IPS-15b (cell line): Measurements from ENCODE around the gene TCERG1L.

Source experiments
- H3K27me3 ChIP-seq: one replicate; pipeline ENCODE4 v1.6.1; 2013; ENCODE audit warnings: low read length; ENCODE audit not compliant: control insufficient read depth, insufficient read depth
- H3K36me3 ChIP-seq: one replicate; pipeline ENCODE4 v1.6.1; 2013; ENCODE audit warnings: low read length; ENCODE audit not compliant: control insufficient read depth, insufficient read depth
- H3K4me1 ChIP-seq: one replicate; pipeline ENCODE4 v1.6.1; 2013; ENCODE audit warnings: mild to moderate bottlenecking, low read length; ENCODE audit not compliant: control insufficient read depth, insufficient read depth
- H3K4me3 ChIP-seq: one replicate; pipeline ENCODE4 v1.5.1; 2013; ENCODE audit warnings: low read depth, low read length
- H3K9ac ChIP-seq: one replicate; pipeline ENCODE4 v1.6.1; 2013; ENCODE audit warnings: low read depth, mild to moderate bottlenecking, low read length
- H3K9me3 ChIP-seq: one replicate; pipeline ENCODE4 v1.6.1; 2013; ENCODE audit warnings: mild to moderate bottlenecking, low read length; ENCODE audit not compliant: control insufficient read depth, insufficient read depth

Gene TCERG1L

GRCh38 chr10:131059881-131060280 lies 251.6 kb downstream of the TCERG1L start:
- Histone ChIP-seq H3K9me3 (peaks cover 3% of the 10 kb centered on the region), H3K27me3 (no peaks in the 10 kb centered on the region), H3K9ac (no peak overlapping the region), H3K4me3 (no peak overlapping the region), H3K4me1 (peaks cover 3% of the 10 kb centered on the region), H3K36me3 (no peaks in the 10 kb centered on the region)

GRCh38 chr10:131058799-131059198 lies 252.7 kb downstream of the TCERG1L start:
- Histone ChIP-seq H3K9ac (no peak overlapping the region), H3K36me3 (no peaks in the 10 kb centered on the region), H3K27me3 (no peaks in the 10 kb centered on the region), H3K4me1 (peaks cover 3% of the 10 kb centered on the region), H3K9me3 (peaks cover 3% of the 10 kb centered on the region), H3K4me3 (no peak overlapping the region)

GRCh38 chr10:131056781-131057180 lies 254.7 kb downstream of the TCERG1L start:
- Histone ChIP-seq H3K9ac (no peak overlapping the region), H3K9me3 (peaks cover 3% of the 10 kb centered on the region), H3K4me1 (peaks cover 3% of the 10 kb centered on the region)

GRCh38 chr10:131056091-131056579 lies 255.4 kb downstream of the TCERG1L start:
- peaks cover 3% of the 10 kb centered on the region for H3K9me3 ChIP-seq
- H3K36me3 ChIP-seq, result no peaks in the 10 kb centered on the region
- H3K4me3 ChIP-seq, result no peak overlapping the region
- peaks cover 2% of the 10 kb centered on the region for H3K4me1 ChIP-seq
- no peaks in the 10 kb centered on the region for H3K27me3 ChIP-seq
- H3K9ac ChIP-seq, result no peak overlapping the region

More at GRCh38 chr10:131056781-131057180, 254.7 kb downstream of the TCERG1L start:
- no peak overlapping the region for H3K4me3 ChIP-seq
- no peaks in the 10 kb centered on the region for H3K27me3 ChIP-seq
- H3K36me3 ChIP-seq, result no peaks in the 10 kb centered on the region

GRCh38 chr10:131055437-131055836 lies 256.1 kb downstream of the TCERG1L start:
- Histone ChIP-seq H3K36me3 (no peaks in the 10 kb centered on the region), H3K27me3 (no peaks in the 10 kb centered on the region), H3K9ac (no peak overlapping the region), H3K9me3 (peaks cover 3% of the 10 kb centered on the region), H3K4me3 (no peak overlapping the region), H3K4me1 (no peaks in the 10 kb centered on the region)

- H3K4me3 ChIP-seq, result no peak overlapping the region
- H3K9ac ChIP-seq, result no peak overlapping the region
- peaks cover 10% of the 10 kb centered on the region for H3K4me1 ChIP-seq
- H3K36me3 ChIP-seq, result no peaks in the 10 kb centered on the region
- H3K27me3 ChIP-seq, result no peaks in the 10 kb centered on the region
- H3K9me3 ChIP-seq, result no peaks in the 10 kb centered on the region
These were observed 258.3 kb downstream of the TCERG1L start for GRCh38 chr10:131053192-131053591.

GRCh38 chr10:131050162-131050766 lies 261.3 kb downstream of the TCERG1L start:
- Histone ChIP-seq H3K9ac (no peak overlapping the region), H3K4me1 (peaks cover 14% of the 10 kb centered on the region), H3K9me3 (no peaks in the 10 kb centered on the region), H3K27me3 (no peaks in the 10 kb centered on the region), H3K36me3 (no peaks in the 10 kb centered on the region), H3K4me3 (no peak overlapping the region)

GRCh38 chr10:131049016-131049415 lies 262.5 kb downstream of the TCERG1L start:
- H3K9me3 ChIP-seq, result no peaks in the 10 kb centered on the region
- H3K36me3 ChIP-seq, result no peaks in the 10 kb centered on the region
- H3K4me1 ChIP-seq, result peaks cover 14% of the 10 kb centered on the region
- no peak overlapping the region for H3K4me3 ChIP-seq
- H3K9ac ChIP-seq, result no peak overlapping the region
- H3K27me3 ChIP-seq, result no peaks in the 10 kb centered on the region

GRCh38 chr10:131048606-131049005 lies 262.9 kb downstream of the TCERG1L start:
- no peak overlapping the region for H3K9ac ChIP-seq
- H3K9me3 ChIP-seq, result no peaks in the 10 kb centered on the region
- no peaks in the 10 kb centered on the region for H3K27me3 ChIP-seq
- H3K4me1 ChIP-seq, result peaks cover 14% of the 10 kb centered on the region
- no peak overlapping the region for H3K4me3 ChIP-seq
- H3K36me3 ChIP-seq, result no peaks in the 10 kb centered on the region

- Histone ChIP-seq H3K27me3 (no peaks in the 10 kb centered on the region), H3K4me1 (peaks cover 14% of the 10 kb centered on the region), H3K9me3 (no peaks in the 10 kb centered on the region)
These were observed 264.0 kb downstream of the TCERG1L start for GRCh38 chr10:131047501-131047900.

GRCh38 chr10:131046194-131046593 lies 265.3 kb downstream of the TCERG1L start:
- Histone ChIP-seq H3K9ac (no peak overlapping the region), H3K27me3 (no peaks in the 10 kb centered on the region), H3K36me3 (no peaks in the 10 kb centered on the region), H3K4me1 (peaks cover 14% of the 10 kb centered on the region), H3K4me3 (no peak overlapping the region), H3K9me3 (peaks cover 2% of the 10 kb centered on the region)

More at GRCh38 chr10:131047501-131047900, 264.0 kb downstream of the TCERG1L start:
- no peak overlapping the region for H3K9ac ChIP-seq
- no peaks in the 10 kb centered on the region for H3K36me3 ChIP-seq
- no peak overlapping the region for H3K4me3 ChIP-seq

- peaks cover 14% of the 10 kb centered on the region for H3K4me1 ChIP-seq
- H3K9ac ChIP-seq, result no peak overlapping the region
- no peak overlapping the region for H3K4me3 ChIP-seq
- no peaks in the 10 kb centered on the region for H3K27me3 ChIP-seq
- H3K9me3 ChIP-seq, result peaks cover 7% of the 10 kb centered on the region
- H3K36me3 ChIP-seq, result no peaks in the 10 kb centered on the region
These were observed 267.0 kb downstream of the TCERG1L start for GRCh38 chr10:131044379-131045111.
